PC-3 (cell line): Measurements from ENCODE around the gene NRN1.

ENCODE experiments used
- EZH2 ChIP-seq: fragments of 300-600 bp; sonication (generic); IDR thresholded peaks from one replicate; pipeline ENCODE4 v1.6.1; 2017; ENCODE audit warnings: antibody characterized with exemption, mild to moderate bottlenecking, low read length; ENCODE audit not compliant: unreplicated experiment
- TF ChIP-seq, protein P1 (sequence below): fragments of 300-600 bp; sonication (generic); conservative IDR thresholded peaks from 2 replicates; pipeline ENCODE4 v1.5.1; 2017; ENCODE audit warnings: antibody characterized with exemption, low read depth, mild to moderate bottlenecking, low read length

DNA sequence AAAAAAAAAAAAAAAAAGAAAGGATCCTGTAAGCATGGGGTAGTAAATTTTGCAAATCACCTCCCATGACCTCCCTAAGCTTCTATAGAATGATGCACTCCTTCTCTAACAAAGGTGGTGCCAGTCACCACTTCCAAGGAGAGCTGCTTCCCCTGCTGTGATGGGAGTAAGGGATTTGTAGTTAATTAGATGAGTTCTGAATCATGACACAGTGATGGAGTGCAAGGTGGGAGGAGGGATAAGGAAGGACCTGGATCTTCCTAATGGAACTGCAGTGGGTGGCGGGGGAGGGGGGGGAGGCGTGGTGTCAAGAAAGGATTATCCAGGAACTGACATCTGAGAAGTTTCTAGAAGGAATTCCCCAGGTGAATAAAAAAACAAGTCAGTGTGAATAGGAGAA lies 47.8 kb downstream of the NRN1 start:
- TF ChIP-seq EZH2: no peak
- TF ChIP-seq, protein P1, sequence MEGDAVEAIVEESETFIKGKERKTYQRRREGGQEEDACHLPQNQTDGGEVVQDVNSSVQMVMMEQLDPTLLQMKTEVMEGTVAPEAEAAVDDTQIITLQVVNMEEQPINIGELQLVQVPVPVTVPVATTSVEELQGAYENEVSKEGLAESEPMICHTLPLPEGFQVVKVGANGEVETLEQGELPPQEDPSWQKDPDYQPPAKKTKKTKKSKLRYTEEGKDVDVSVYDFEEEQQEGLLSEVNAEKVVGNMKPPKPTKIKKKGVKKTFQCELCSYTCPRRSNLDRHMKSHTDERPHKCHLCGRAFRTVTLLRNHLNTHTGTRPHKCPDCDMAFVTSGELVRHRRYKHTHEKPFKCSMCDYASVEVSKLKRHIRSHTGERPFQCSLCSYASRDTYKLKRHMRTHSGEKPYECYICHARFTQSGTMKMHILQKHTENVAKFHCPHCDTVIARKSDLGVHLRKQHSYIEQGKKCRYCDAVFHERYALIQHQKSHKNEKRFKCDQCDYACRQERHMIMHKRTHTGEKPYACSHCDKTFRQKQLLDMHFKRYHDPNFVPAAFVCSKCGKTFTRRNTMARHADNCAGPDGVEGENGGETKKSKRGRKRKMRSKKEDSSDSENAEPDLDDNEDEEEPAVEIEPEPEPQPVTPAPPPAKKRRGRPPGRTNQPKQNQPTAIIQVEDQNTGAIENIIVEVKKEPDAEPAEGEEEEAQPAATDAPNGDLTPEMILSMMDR: no peak
